Measurements from ENCODE around the gene TMEM139. TPM values are rescaled to one million over a fixed set of nuclear protein-coding genes. Genes with fewer than 3 reads are reported as not detected.
A peak's percentile ranks its signal among the peaks of the same experiment; 100 is the strongest.

Gene TMEM139
- total and polyA plus RNA-seq, 2 experiments from 2014 or later = 15.6 to 19.8 TPM

- no peak for TF ChIP-seq CTCF (IDR thresholded peaks at IDR 0.05; ENCODE audit: poor library complexity)
- no peak for TF ChIP-seq EZH2phosphoT487 (IDR thresholded peaks at IDR 0.05; ENCODE audit: low read depth, severe bottlenecking, unreplicated experiment)
- TF ChIP-seq EZH2 (IDR thresholded peaks at IDR 0.05; ENCODE audit: borderline replicate concordance) = no peak
- DNase-seq (ENCODE audit: low spot score) = no peak
- Histone ChIP-seq H4K20me1 (ENCODE audit: insufficient read depth, poor library complexity, severe bottlenecking) (no peaks in the 10 kb centered on the region), H3K9me2 (replicated peaks; ENCODE audit: insufficient read depth) (no peaks in the 10 kb centered on the region), H3K27me3 (no peaks in the 10 kb centered on the region), H3K9me3 (ENCODE audit: low read depth) (no peaks in the 10 kb centered on the region), H3K4me2 (peak overlapping the region; percentile 44), H2AFZ (peak overlapping the region; percentile 2), H3K27ac (peak overlapping the region; percentile 57), H3K79me2 (no peaks in the 10 kb centered on the region), H3K4me1 (ENCODE audit: insufficient read depth) (peaks cover 9% of the 10 kb centered on the region), H3K4me3 (no peak overlapping the region), H3K36me3 (replicated peaks; ENCODE audit: insufficient read depth, low read depth) (no peaks in the 10 kb centered on the region)
- WGBS (ENCODE audit: low lambda C conversion rate, missing lambda C conversion rate) = 29% methylated on average over 3 of the region's 3 CpGs
These were observed 41.1 kb upstream of the TMEM139 start for GRCh38 chr7:143243614-143244013.

- H3K9me2 ChIP-seq (replicated peaks; ENCODE audit: insufficient read depth) = no peaks in the 10 kb centered on the region
- no peak overlapping the region for H3K4me3 ChIP-seq
- H3K27ac ChIP-seq = peak overlapping the region; percentile 57
- no peaks in the 10 kb centered on the region for H3K79me2 ChIP-seq
- H3K4me1 ChIP-seq (ENCODE audit: insufficient read depth) = peaks cover 12% of the 10 kb centered on the region
- no peaks in the 10 kb centered on the region for H3K9me3 ChIP-seq (ENCODE audit: low read depth)
- H3K27me3 ChIP-seq = no peaks in the 10 kb centered on the region
- no peak for DNase-seq (ENCODE audit: low spot score)
- H3K4me2 ChIP-seq = peak overlapping the region; percentile 44
- no peak for TF ChIP-seq CTCF (IDR thresholded peaks at IDR 0.05; ENCODE audit: poor library complexity)
- TF ChIP-seq EZH2 (IDR thresholded peaks at IDR 0.05; ENCODE audit: borderline replicate concordance) = no peak
- TF ChIP-seq EZH2phosphoT487 (IDR thresholded peaks at IDR 0.05; ENCODE audit: low read depth, severe bottlenecking, unreplicated experiment) = no peak
- no peaks in the 10 kb centered on the region for H4K20me1 ChIP-seq (ENCODE audit: insufficient read depth, poor library complexity, severe bottlenecking)
- WGBS (ENCODE audit: low lambda C conversion rate, missing lambda C conversion rate) = 36% methylated on average over 1 of the region's 1 CpG
- H2AFZ ChIP-seq = no peak overlapping the region
- H3K36me3 ChIP-seq (replicated peaks; ENCODE audit: insufficient read depth, low read depth) = no peaks in the 10 kb centered on the region
These were observed 40.4 kb upstream of the TMEM139 start for GRCh38 chr7:143244321-143244720.

- Histone ChIP-seq H2AFZ (no peak overlapping the region), H3K79me2 (no peaks in the 10 kb centered on the region), H3K9me2 (replicated peaks; ENCODE audit: insufficient read depth) (no peaks in the 10 kb centered on the region), H3K27me3 (no peaks in the 10 kb centered on the region), H4K20me1 (ENCODE audit: insufficient read depth, poor library complexity, severe bottlenecking) (no peaks in the 10 kb centered on the region), H3K4me3 (no peak overlapping the region), H3K9me3 (ENCODE audit: low read depth) (no peaks in the 10 kb centered on the region), H3K36me3 (replicated peaks; ENCODE audit: insufficient read depth, low read depth) (no peaks in the 10 kb centered on the region), H3K4me2 (no peak overlapping the region), H3K4me1 (ENCODE audit: insufficient read depth) (peaks cover 12% of the 10 kb centered on the region), H3K27ac (peak overlapping the region; percentile 56)
- TF ChIP-seq EZH2phosphoT487 (IDR thresholded peaks at IDR 0.05; ENCODE audit: low read depth, severe bottlenecking, unreplicated experiment) (no peak), CTCF (IDR thresholded peaks at IDR 0.05; ENCODE audit: poor library complexity) (no peak), EZH2 (IDR thresholded peaks at IDR 0.05; ENCODE audit: borderline replicate concordance) (no peak)
- WGBS (ENCODE audit: low lambda C conversion rate, missing lambda C conversion rate) = 49% methylated on average over 3 of the region's 3 CpGs
- DNase-seq (ENCODE audit: low spot score) = peak; percentile 17
These were observed 39.6 kb upstream of the TMEM139 start for GRCh38 chr7:143245123-143245522.

GRCh38 chr7:143247372-143247771 lies 37.4 kb upstream of the TMEM139 start:
- no peaks in the 10 kb centered on the region for H4K20me1 ChIP-seq (ENCODE audit: insufficient read depth, poor library complexity, severe bottlenecking)
- H3K27ac ChIP-seq = no peak overlapping the region
- H3K9me3 ChIP-seq (ENCODE audit: low read depth) = no peaks in the 10 kb centered on the region
- no peaks in the 10 kb centered on the region for H3K36me3 ChIP-seq (replicated peaks; ENCODE audit: insufficient read depth, low read depth)
- no peaks in the 10 kb centered on the region for H3K79me2 ChIP-seq
- no peak for DNase-seq (ENCODE audit: low spot score)
- H2AFZ ChIP-seq = no peak overlapping the region
- H3K4me1 ChIP-seq (ENCODE audit: insufficient read depth) = peaks cover 10% of the 10 kb centered on the region
- WGBS (ENCODE audit: low lambda C conversion rate, missing lambda C conversion rate) = 79% methylated on average over 1 of the region's 1 CpG
- no peaks in the 10 kb centered on the region for H3K27me3 ChIP-seq
- H3K4me3 ChIP-seq = no peak overlapping the region
- TF ChIP-seq CTCF (IDR thresholded peaks at IDR 0.05; ENCODE audit: poor library complexity) = no peak
- TF ChIP-seq EZH2phosphoT487 (IDR thresholded peaks at IDR 0.05; ENCODE audit: low read depth, severe bottlenecking, unreplicated experiment) = no peak
- TF ChIP-seq EZH2 (IDR thresholded peaks at IDR 0.05; ENCODE audit: borderline replicate concordance) = no peak
- no peak overlapping the region for H3K4me2 ChIP-seq
- no peaks in the 10 kb centered on the region for H3K9me2 ChIP-seq (replicated peaks; ENCODE audit: insufficient read depth)
